22Rv1 (cell line): ENCODE data around the gene RIMKLB.
"Not testable (repeated sequence)": the region's sequence is repeated elsewhere in the genome, so short reads cannot be mapped to it uniquely, and the experiment has no call there.

Experiments used
- CTCF ChIP-seq: fragments of 450-650 bp; IDR thresholded peaks from 2 replicates; pipeline ENCODE4 v1.5.1; 2017; ENCODE audit warnings: mild to moderate bottlenecking
- ZFX ChIP-seq: fragments of 450-650 bp; IDR thresholded peaks from 2 replicates; pipeline ENCODE4 v1.6.1; 2017; ENCODE audit warnings: antibody characterized with exemption, borderline replicate concordance

GRCh38 chr12:8743121-8743520 lies 45.3 kb downstream of the RIMKLB start:
- not testable (repeated sequence) for TF ChIP-seq CTCF, ZFX
